KMS-11 (cell line): ENCODE measurements around the gene SF3B3.

Source experiments
- H2AFZ ChIP-seq: fragments of 200-600 bp; sonication (generic); 2 replicates; pipeline ENCODE4 v1.6.1; 2016; ENCODE audit warnings: antibody characterized with exemption, mixed run types, low read depth
- H3K27ac ChIP-seq: fragments of 200-600 bp; sonication (generic); 2 replicates; pipeline ENCODE4 v1.6.1; 2016; ENCODE audit warnings: mild to moderate bottlenecking, mixed run types
- H3K27me3 ChIP-seq: fragments of 200-600 bp; sonication (generic); 2 replicates; pipeline ENCODE4 v1.6.1; 2017; ENCODE audit warnings: mild to moderate bottlenecking, low read depth, mixed run types, moderate library complexity; ENCODE audit not compliant: insufficient read depth
- H3K36me3 ChIP-seq: fragments of 200-600 bp; sonication (generic); 2 replicates; pipeline ENCODE4 v1.6.1; 2017; ENCODE audit warnings: mild to moderate bottlenecking, mixed run types; ENCODE audit not compliant: insufficient read depth
- H3K4me1 ChIP-seq: fragments of 200-600 bp; sonication (generic); 2 replicates; pipeline ENCODE4 v1.6.1; 2016; ENCODE audit warnings: mild to moderate bottlenecking, low read depth, mixed run types; ENCODE audit not compliant: poor library complexity, severe bottlenecking
- H3K4me2 ChIP-seq: fragments of 200-600 bp; sonication (generic); 2 replicates; pipeline ENCODE4 v1.7.0; 2016; ENCODE audit warnings: mild to moderate bottlenecking, mixed run types
- H3K4me3 ChIP-seq: fragments of 200-600 bp; sonication (generic); IDR thresholded peaks from 2 replicates; pipeline ENCODE4 v1.6.1; 2017; ENCODE audit warnings: low read depth, low read length, mixed read lengths; ENCODE audit not compliant: insufficient read depth
- H3K79me2 ChIP-seq: fragments of 200-600 bp; sonication (generic); 2 replicates; pipeline ENCODE4 v1.6.1; 2016; ENCODE audit warnings: low read depth, mixed run types; ENCODE audit not compliant: insufficient read depth
- H3K9ac ChIP-seq: fragments of 200-600 bp; sonication (generic); 2 replicates; pipeline ENCODE4 v1.6.1; 2016; ENCODE audit warnings: mild to moderate bottlenecking, mixed run types
- H4K20me1 ChIP-seq: fragments of 200-600 bp; sonication (generic); 2 replicates; pipeline ENCODE4 v1.6.1; 2016; ENCODE audit warnings: mild to moderate bottlenecking, mixed run types; ENCODE audit not compliant: insufficient read depth
- TF ChIP-seq, protein P1 (sequence below): fragments of 200-600 bp; sonication (generic); conservative IDR thresholded peaks from 2 replicates; pipeline ENCODE4 v1.6.1; 2017; ENCODE audit warnings: low read depth, mild to moderate bottlenecking, antibody characterized with exemption, low read length, moderate library complexity, mixed read lengths

The SF3B3 gene

DNA sequence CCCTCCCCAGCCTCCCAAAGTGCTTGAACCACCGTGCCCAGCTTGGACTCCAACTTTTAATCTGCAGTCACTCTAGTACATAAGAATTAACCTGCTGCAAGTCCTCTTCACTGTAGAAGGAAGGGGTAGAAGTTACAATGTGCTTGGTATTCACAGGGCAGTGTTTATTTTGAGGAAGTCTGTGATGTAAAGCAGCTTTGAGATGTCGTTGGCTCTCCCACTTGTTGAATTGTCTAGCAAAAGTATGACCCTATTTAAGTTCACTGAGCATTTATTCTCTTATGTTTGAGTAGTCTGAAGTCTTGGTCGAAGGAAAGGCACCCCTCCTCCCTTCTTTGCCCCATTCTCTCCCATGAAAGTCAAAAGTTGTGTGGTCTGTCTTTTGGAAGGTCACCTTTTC is 28.2 kb downstream of the SF3B3 start:
- Histone ChIP-seq H3K27me3 (no peaks in the 10 kb centered on the region), H3K4me2 (no peak overlapping the region), H2AFZ (no peak overlapping the region), H3K9ac (no peak overlapping the region), H3K4me3 (no peak overlapping the region), H3K4me1 (no peaks in the 10 kb centered on the region), H3K79me2 (peaks cover 42% of the 10 kb centered on the region; the same call in 1 of the 2 replicates), H3K36me3 (peaks cover 29% of the 10 kb centered on the region), H4K20me1 (peaks cover 16% of the 10 kb centered on the region; the same call in 1 of the 2 replicates), H3K27ac (no peak overlapping the region)
- TF ChIP-seq, protein P1, sequence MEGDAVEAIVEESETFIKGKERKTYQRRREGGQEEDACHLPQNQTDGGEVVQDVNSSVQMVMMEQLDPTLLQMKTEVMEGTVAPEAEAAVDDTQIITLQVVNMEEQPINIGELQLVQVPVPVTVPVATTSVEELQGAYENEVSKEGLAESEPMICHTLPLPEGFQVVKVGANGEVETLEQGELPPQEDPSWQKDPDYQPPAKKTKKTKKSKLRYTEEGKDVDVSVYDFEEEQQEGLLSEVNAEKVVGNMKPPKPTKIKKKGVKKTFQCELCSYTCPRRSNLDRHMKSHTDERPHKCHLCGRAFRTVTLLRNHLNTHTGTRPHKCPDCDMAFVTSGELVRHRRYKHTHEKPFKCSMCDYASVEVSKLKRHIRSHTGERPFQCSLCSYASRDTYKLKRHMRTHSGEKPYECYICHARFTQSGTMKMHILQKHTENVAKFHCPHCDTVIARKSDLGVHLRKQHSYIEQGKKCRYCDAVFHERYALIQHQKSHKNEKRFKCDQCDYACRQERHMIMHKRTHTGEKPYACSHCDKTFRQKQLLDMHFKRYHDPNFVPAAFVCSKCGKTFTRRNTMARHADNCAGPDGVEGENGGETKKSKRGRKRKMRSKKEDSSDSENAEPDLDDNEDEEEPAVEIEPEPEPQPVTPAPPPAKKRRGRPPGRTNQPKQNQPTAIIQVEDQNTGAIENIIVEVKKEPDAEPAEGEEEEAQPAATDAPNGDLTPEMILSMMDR: no peak

DNA sequence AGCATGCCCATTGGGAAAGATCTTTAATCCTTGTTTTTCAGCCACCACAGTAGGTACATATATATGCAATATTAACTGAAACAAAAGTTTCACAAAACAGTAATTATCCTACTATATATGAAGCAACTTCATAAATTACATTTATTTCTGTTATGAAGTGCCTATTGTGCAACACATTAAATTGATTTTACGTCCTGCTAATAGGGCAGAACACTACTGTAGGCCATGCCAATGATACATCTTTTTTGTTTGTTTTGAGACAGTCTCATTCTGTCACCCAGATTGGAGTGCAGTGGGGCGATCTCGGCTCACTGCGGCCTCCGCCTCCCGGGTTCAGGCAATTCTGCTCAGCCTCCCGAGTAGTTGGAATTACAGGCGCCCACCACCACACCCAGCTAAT is 29.1 kb downstream of the SF3B3 start:
- H3K4me3 ChIP-seq: no peak overlapping the region
- no peak overlapping the region for H2AFZ ChIP-seq
- TF ChIP-seq, protein P1: no peak
- peaks cover 34% of the 10 kb centered on the region; the same call in 1 of the 2 replicates for H3K79me2 ChIP-seq
- no peak overlapping the region for H3K27ac ChIP-seq
- H3K27me3 ChIP-seq: no peaks in the 10 kb centered on the region
- no peaks in the 10 kb centered on the region for H3K4me1 ChIP-seq
- H3K36me3 ChIP-seq: peaks cover 38% of the 10 kb centered on the region
- H3K4me2 ChIP-seq: no peak overlapping the region
- H4K20me1 ChIP-seq: peaks cover 16% of the 10 kb centered on the region; the same call in 1 of the 2 replicates
- H3K9ac ChIP-seq: no peak overlapping the region

DNA sequence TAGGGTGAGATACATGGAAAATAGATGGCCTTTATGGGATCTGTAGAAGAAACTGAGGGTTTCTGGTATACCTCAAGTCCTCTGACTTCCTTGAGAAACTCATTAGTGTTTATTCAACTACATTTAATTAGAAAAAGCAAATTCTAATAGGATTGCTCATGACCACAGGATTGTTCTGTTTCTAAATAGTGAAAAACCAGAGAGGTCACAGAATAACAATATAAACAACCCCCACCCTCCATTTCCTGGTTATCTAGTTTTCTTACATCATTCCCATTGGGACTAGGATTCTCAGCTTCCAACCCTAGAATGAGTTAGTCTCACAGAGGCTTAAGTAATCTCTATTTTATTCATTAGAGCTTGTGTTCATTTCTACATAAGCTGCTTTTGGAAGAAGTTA is 30.0 kb downstream of the SF3B3 start:
- no peak overlapping the region for H3K27ac ChIP-seq
- H3K79me2 ChIP-seq: peaks cover 41% of the 10 kb centered on the region; the same call in 1 of the 2 replicates
- no peaks in the 10 kb centered on the region for H3K27me3 ChIP-seq
- TF ChIP-seq, protein P1: no peak
- H3K4me3 ChIP-seq: no peak overlapping the region
- no peaks in the 10 kb centered on the region for H3K4me1 ChIP-seq
- H2AFZ ChIP-seq: no peak overlapping the region
- no peak overlapping the region for H3K4me2 ChIP-seq
- H4K20me1 ChIP-seq: peaks cover 20% of the 10 kb centered on the region
- no peak overlapping the region for H3K9ac ChIP-seq
- peaks cover 46% of the 10 kb centered on the region for H3K36me3 ChIP-seq

DNA sequence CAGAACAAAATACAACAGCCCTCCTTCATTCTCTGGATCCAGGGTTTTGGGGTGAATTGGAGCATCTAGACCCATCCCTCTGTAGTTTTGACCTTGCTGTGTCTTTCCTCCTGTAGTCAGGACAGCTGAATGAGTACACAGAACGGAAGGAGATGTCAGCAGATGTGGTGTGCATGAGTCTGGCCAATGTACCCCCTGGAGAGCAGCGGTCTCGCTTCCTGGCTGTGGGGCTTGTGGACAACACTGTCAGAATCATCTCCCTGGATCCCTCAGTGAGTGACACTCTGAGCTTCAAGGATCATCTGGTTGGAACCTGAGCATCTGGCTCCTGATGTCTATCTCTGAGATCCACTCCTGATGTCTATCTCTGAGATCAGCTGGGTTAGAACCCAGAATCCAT is 32.4 kb downstream of the SF3B3 start:
- Histone ChIP-seq H3K27me3 (no peaks in the 10 kb centered on the region), H3K4me2 (no peak overlapping the region), H3K79me2 (peaks cover 24% of the 10 kb centered on the region; the same call in 1 of the 2 replicates), H3K36me3 (peaks cover 53% of the 10 kb centered on the region; the same call in 1 of the 2 replicates), H3K9ac (no peak overlapping the region), H4K20me1 (peaks cover 8% of the 10 kb centered on the region), H2AFZ (no peak overlapping the region), H3K27ac (no peak overlapping the region), H3K4me1 (no peaks in the 10 kb centered on the region), H3K4me3 (no peak overlapping the region)
- TF ChIP-seq, protein P1: no peak
